ENCODE results near the gene LCAT. TPM values are rescaled to one million over a fixed set of nuclear protein-coding genes. Genes with fewer than 3 reads are reported as not detected.

The LCAT gene
- total RNA-seq, 1 experiment from 2014 or later: 17.8 TPM

GRCh38 chr16:67944690-67945391 is 921 bp upstream of the LCAT start:
- H2BK120ac ChIP-seq (ENCODE audit: low read depth, low read length, poor library complexity, severe bottlenecking): no peak overlapping the region
- no peaks in the 10 kb centered on the region for H3K27me3 Mint-ChIP-seq (ENCODE audit: low read depth)

More at GRCh38 chr16:67944690-67945391, 921 bp upstream of the LCAT start:
- H3K79me2 ChIP-seq (ENCODE audit: insufficient read depth, low read length): no peaks in the 10 kb centered on the region
- no peak overlapping the region for H3K14ac ChIP-seq (ENCODE audit: insufficient read depth, low read length)
- Mint-ChIP-seq H3K9me3 (no peaks in the 10 kb centered on the region), H3K4me3 (no peak overlapping the region), H3K4me1 (peaks cover 2 to 15% of the 10 kb centered on the region in 2 experiments; a peak in 2 of 4 replicates), H3K27ac (no peak overlapping the region), H3K36me3 (ENCODE audit: insufficient read depth in 1 of 3, low read depth in 3 of 3) (peaks cover 11 to 56% (median 23%) of the 10 kb centered on the region in 3 experiments; a peak in 5 of 7 replicates)
- H3K4me1 ChIP-seq (ENCODE audit: insufficient read depth, low read length): no peaks in the 10 kb centered on the region
- no peak overlapping the region for H3K9ac ChIP-seq (ENCODE audit: extremely low read depth, insufficient read length, low read length)
- no peak overlapping the region for H3K23ac ChIP-seq (ENCODE audit: insufficient read length, low read depth, low read length)
- H3K4ac ChIP-seq (ENCODE audit: low read depth, low read length): no peak overlapping the region
- H4K20me1 ChIP-seq (ENCODE audit: control insufficient read depth, insufficient read depth, insufficient read length): no peaks in the 10 kb centered on the region
- H2AK5ac ChIP-seq (ENCODE audit: insufficient read length, low read length): no peak overlapping the region
- no peak overlapping the region for H3T11ph ChIP-seq (ENCODE audit: low read length)
- no peak overlapping the region for H2BK5ac ChIP-seq (ENCODE audit: insufficient read length, low read length)
- H3K9me3 ChIP-seq (ENCODE audit: control insufficient read depth, low read depth, low read length): no peaks in the 10 kb centered on the region
- no peaks in the 10 kb centered on the region for H3K23me2 ChIP-seq (ENCODE audit: insufficient read length, low read depth, low read length, poor library complexity, severe bottlenecking)
- no peaks in the 10 kb centered on the region for H3K79me1 ChIP-seq (ENCODE audit: insufficient read depth, low read depth, low read length, poor library complexity, severe bottlenecking)
- WGBS (ENCODE audit: extremely low coverage, insufficient read length, low lambda C conversion rate): no CpG with 5 or more reads among the region's 24 CpGs
- H3K56ac ChIP-seq (ENCODE audit: insufficient read length, low read depth, low read length): no peak overlapping the region
- H3K4me2 ChIP-seq (ENCODE audit: insufficient read depth, insufficient read length, low read length): no peak overlapping the region
- no peak overlapping the region for H2BK15ac ChIP-seq (ENCODE audit: low read depth, low read length)
- H2BK20ac ChIP-seq (ENCODE audit: low read depth, low read length, poor library complexity, severe bottlenecking): no peak overlapping the region
- no peak overlapping the region for H2AFZ ChIP-seq (ENCODE audit: low read length)
- no peak for DNase-seq
- H3K27me3 ChIP-seq (ENCODE audit: insufficient read depth, low read length): no peaks in the 10 kb centered on the region
- no peak overlapping the region for H4K91ac ChIP-seq (ENCODE audit: insufficient read length, low read depth, low read length)
- no peak overlapping the region for H4K8ac ChIP-seq (replicated peaks; ENCODE audit: insufficient read length, low read depth, low read length)
- H3K18ac ChIP-seq (ENCODE audit: insufficient read length, low read depth, low read length): no peak overlapping the region
- no peak overlapping the region for H2BK12ac ChIP-seq (ENCODE audit: insufficient read length, low read depth, low read length)
- H3K27ac ChIP-seq (ENCODE audit: insufficient read length, low read depth, low read length): no peak overlapping the region
- TF ChIP-seq, protein P1, sequence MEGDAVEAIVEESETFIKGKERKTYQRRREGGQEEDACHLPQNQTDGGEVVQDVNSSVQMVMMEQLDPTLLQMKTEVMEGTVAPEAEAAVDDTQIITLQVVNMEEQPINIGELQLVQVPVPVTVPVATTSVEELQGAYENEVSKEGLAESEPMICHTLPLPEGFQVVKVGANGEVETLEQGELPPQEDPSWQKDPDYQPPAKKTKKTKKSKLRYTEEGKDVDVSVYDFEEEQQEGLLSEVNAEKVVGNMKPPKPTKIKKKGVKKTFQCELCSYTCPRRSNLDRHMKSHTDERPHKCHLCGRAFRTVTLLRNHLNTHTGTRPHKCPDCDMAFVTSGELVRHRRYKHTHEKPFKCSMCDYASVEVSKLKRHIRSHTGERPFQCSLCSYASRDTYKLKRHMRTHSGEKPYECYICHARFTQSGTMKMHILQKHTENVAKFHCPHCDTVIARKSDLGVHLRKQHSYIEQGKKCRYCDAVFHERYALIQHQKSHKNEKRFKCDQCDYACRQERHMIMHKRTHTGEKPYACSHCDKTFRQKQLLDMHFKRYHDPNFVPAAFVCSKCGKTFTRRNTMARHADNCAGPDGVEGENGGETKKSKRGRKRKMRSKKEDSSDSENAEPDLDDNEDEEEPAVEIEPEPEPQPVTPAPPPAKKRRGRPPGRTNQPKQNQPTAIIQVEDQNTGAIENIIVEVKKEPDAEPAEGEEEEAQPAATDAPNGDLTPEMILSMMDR (conservative IDR thresholded peaks at IDR 0.05): no peak
- no peak overlapping the region for H4K5ac ChIP-seq (ENCODE audit: insufficient read length, low read depth, low read length)

All from H9 (cell line).